ENCODE data around the gene EDIL3.
"Not testable (repeated sequence)": the region's sequence is repeated elsewhere in the genome, so short reads cannot be mapped to it uniquely, and the experiment has no call there.

Gene EDIL3

GRCh38 chr5:84299959-84300358 is 84.7 kb downstream of the EDIL3 start:
- no peaks in the 10 kb centered on the region for H3K27me3 Mint-ChIP-seq
- peaks cover 3% of the 10 kb centered on the region for H3K9me3 Mint-ChIP-seq
- no peaks in the 10 kb centered on the region for H3K4me1 Mint-ChIP-seq

DNA sequence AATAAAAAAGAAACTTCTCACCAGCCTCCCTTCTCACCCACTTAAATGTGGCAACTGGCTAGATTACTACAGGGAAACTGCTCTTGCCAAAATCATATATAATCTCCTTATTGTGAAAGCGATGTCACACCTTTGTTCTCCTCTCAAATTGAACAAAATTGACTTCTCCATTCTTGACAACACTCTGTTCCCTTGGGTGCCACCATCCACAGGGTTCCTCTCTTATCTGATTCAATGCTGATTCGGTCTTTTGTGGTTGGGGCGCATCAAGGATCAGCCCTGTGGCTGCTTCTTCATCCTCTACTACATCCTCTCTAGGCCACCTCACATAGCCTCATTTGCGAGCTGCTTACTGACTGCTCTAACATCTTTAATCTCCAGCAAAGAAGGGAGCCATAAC is 86.1 kb downstream of the EDIL3 start:
- no peaks in the 10 kb centered on the region for H3K27me3 Mint-ChIP-seq

More at GRCh38 chr5:84299959-84300358, 84.7 kb downstream of the EDIL3 start:
- DNase-seq (no peak), ATAC-seq (no peak)
- Mint-ChIP-seq H3K27ac (no peak overlapping the region), H3K4me3 (no peak overlapping the region), H3K36me3 (ENCODE audit: low read depth) (no peaks in the 10 kb centered on the region)

DNA sequence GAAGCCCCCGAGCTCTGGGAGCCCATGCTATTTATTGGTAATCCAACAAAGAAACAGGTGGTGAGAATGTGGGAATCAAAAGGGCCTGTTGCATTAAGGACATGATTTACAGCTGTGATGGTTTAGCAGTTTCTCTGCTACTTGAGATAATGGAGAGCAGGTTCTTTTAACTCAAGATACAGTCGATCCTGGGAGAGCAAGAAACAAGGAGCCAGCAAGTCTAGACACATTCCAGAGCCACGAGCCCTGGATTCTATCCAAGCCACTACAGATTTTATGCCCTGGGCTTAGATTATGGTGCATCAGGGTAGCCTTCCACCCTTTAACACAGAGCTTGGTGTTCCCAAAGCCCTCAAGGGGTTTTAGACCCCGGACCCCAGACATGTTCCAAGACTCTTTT is 87.0 kb downstream of the EDIL3 start:
- not testable (repeated sequence) for H3K4me1 Mint-ChIP-seq; H3K27me3 Mint-ChIP-seq; ATAC-seq; DNase-seq; H3K4me3 Mint-ChIP-seq; H3K27ac Mint-ChIP-seq; H3K36me3 Mint-ChIP-seq (ENCODE audit: low read depth); H3K9me3 Mint-ChIP-seq

More for the DNA sequence above, 86.1 kb downstream of the EDIL3 start:
- ATAC-seq (no peak), DNase-seq (no peak)
- no peaks in the 10 kb centered on the region for H3K36me3 Mint-ChIP-seq (ENCODE audit: low read depth)
- peaks cover 3% of the 10 kb centered on the region for H3K9me3 Mint-ChIP-seq
- H3K4me1 Mint-ChIP-seq, result no peaks in the 10 kb centered on the region
- no peak overlapping the region for H3K27ac Mint-ChIP-seq
- no peak overlapping the region for H3K4me3 Mint-ChIP-seq

DNA sequence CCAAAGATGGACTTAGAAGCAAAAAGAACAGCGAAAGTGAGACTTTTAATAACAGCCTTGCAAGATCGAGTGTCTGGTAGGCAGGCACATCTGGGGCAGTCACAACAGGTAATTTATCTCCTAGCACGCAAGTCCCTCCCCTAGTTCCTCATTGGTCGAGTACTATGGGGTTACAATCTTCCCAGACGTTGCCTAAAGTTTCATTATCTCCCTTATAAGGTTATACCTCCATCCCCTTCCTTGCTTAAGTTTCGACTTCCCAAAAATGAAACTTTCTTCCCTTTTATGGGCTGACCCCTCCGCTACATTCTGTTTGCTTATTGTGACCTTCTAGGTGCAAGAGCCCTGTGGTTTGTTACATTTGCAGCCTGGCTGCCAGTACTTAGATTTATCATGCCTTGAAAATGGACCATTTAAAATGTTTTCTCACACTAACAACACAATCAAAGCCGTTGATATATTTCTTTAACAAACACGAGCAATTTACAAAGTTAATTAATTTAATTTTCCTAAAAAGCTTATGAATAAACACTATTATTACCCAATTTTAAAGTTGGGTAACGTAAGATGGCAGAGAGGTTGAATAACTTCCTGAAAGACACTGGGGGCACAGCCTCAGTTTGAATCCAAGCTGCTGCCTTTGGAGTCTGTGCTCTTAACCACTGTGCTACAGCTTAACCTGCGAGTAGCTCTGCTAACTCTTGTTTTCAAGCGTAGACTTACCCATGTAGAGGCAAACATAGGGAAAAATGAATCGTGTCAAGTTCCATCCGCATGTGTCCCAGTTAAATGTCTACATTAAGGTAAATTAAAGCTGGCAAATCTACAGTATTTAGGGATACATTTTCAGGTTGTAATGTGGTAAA is 91.7 kb downstream of the EDIL3 start:
- peaks cover 3% of the 10 kb centered on the region for H3K9me3 Mint-ChIP-seq
- ATAC-seq (no peak), DNase-seq (no peak)
- no peaks in the 10 kb centered on the region for H3K27me3 Mint-ChIP-seq
- H3K4me1 Mint-ChIP-seq, result peaks cover 1% of the 10 kb centered on the region
- no peaks in the 10 kb centered on the region for H3K36me3 Mint-ChIP-seq (ENCODE audit: low read depth)
- H3K4me3 Mint-ChIP-seq, result no peak overlapping the region
- no peak overlapping the region for H3K27ac Mint-ChIP-seq

DNA sequence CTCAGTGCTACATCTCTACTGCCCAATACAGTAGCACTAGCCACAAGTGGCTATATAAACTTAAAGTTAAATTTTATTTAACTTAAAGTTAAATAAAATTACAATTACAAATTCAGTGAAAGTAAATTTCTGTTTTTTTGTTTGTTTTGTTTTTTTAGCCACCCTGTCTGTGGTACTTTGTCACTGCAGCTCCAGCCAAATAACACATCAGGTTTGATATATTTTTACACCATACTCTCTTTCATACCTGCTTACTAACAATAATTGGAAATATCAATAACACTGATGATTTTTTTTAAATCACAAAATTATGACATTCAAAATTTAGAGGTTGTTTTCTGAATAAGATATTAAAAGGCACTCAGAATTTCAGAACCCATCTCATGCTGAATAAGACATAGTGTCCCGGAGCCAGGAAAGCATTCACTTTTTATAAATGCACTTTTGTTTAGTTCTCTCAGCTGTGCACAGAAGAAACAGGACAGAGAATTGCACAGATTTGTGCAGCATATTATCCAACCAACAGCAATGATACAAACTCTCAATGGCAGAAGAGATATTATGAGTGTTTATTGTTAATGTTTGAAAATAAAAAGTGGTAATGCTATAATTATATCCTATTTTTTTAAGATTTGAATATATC is 92.6 kb downstream of the EDIL3 start:
- Mint-ChIP-seq H3K27ac (no peak overlapping the region), H3K4me1 (peaks cover 5% of the 10 kb centered on the region), H3K27me3 (no peaks in the 10 kb centered on the region), H3K4me3 (no peak overlapping the region), H3K36me3 (ENCODE audit: low read depth) (no peaks in the 10 kb centered on the region), H3K9me3 (no peaks in the 10 kb centered on the region)
- DNase-seq, result no peak
- no peak for ATAC-seq

DNA sequence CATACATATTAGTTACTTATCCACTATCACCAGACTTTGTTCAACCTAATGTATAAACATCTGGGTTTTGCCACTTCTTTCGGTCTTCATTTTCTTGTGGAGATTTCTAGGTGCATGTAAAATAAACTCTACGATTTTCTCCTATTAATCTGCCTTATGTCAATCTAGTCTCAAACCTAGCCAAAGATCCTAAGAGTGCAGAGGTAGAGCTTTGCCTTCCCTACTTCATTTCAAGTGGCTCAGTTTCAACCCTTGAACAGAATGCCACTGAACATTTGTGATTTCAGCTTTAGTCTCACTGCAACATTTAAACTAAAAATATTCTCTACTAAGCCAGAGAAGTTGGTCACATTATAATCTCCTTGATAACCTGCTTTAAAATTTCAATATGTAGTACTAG is 94.0 kb downstream of the EDIL3 start:
- Mint-ChIP-seq H3K4me3 (no peak overlapping the region), H3K4me1 (peaks cover 5% of the 10 kb centered on the region), H3K9me3 (no peaks in the 10 kb centered on the region), H3K27me3 (no peaks in the 10 kb centered on the region), H3K36me3 (ENCODE audit: low read depth) (no peaks in the 10 kb centered on the region), H3K27ac (no peak overlapping the region)
- ATAC-seq (no peak), DNase-seq (no peak)

GRCh38 chr5:84290161-84290560 is 94.5 kb downstream of the EDIL3 start:
- Mint-ChIP-seq H3K4me3 (no peak overlapping the region), H3K27me3 (no peaks in the 10 kb centered on the region), H3K9me3 (no peaks in the 10 kb centered on the region), H3K27ac (no peak overlapping the region), H3K4me1 (peaks cover 5% of the 10 kb centered on the region), H3K36me3 (ENCODE audit: low read depth) (no peaks in the 10 kb centered on the region)
- ATAC-seq, result no peak
- no peak for DNase-seq

GRCh38 chr5:84287951-84288350 is 96.7 kb downstream of the EDIL3 start:
- H3K4me3 Mint-ChIP-seq, result no peak overlapping the region
- H3K4me1 Mint-ChIP-seq, result peaks cover 5% of the 10 kb centered on the region
- ATAC-seq, result peak; percentile 24
- H3K36me3 Mint-ChIP-seq (ENCODE audit: low read depth), result no peaks in the 10 kb centered on the region
- H3K27me3 Mint-ChIP-seq, result no peaks in the 10 kb centered on the region
- H3K27ac Mint-ChIP-seq, result no peak overlapping the region
- H3K9me3 Mint-ChIP-seq, result no peaks in the 10 kb centered on the region
- no peak for DNase-seq

DNA sequence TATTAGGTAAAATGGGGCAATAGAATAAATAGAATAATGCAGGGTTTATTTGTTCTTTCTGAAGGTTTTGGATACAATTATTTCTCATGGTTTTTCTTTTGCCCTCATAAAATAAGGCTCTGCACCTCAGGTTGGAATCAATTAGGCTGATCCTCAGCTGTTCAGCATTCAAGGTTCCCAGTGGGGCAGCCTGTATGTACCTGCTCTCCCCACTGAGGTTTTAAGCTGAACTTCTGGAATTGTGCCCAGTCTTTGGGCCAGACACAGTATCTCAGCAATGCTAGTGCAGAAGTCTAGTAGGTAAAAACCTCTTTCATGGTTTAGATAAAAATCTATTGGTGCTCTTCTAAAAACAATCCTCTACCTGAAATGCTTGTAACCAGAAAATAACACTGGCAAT is 98.0 kb downstream of the EDIL3 start:
- no peak overlapping the region for H3K4me3 Mint-ChIP-seq
- no peak overlapping the region for H3K27ac Mint-ChIP-seq
- peaks cover 5% of the 10 kb centered on the region for H3K4me1 Mint-ChIP-seq
- H3K9me3 Mint-ChIP-seq, result no peaks in the 10 kb centered on the region
- H3K36me3 Mint-ChIP-seq (ENCODE audit: low read depth), result no peaks in the 10 kb centered on the region
- DNase-seq (no peak), ATAC-seq (no peak)
- no peaks in the 10 kb centered on the region for H3K27me3 Mint-ChIP-seq

DNA sequence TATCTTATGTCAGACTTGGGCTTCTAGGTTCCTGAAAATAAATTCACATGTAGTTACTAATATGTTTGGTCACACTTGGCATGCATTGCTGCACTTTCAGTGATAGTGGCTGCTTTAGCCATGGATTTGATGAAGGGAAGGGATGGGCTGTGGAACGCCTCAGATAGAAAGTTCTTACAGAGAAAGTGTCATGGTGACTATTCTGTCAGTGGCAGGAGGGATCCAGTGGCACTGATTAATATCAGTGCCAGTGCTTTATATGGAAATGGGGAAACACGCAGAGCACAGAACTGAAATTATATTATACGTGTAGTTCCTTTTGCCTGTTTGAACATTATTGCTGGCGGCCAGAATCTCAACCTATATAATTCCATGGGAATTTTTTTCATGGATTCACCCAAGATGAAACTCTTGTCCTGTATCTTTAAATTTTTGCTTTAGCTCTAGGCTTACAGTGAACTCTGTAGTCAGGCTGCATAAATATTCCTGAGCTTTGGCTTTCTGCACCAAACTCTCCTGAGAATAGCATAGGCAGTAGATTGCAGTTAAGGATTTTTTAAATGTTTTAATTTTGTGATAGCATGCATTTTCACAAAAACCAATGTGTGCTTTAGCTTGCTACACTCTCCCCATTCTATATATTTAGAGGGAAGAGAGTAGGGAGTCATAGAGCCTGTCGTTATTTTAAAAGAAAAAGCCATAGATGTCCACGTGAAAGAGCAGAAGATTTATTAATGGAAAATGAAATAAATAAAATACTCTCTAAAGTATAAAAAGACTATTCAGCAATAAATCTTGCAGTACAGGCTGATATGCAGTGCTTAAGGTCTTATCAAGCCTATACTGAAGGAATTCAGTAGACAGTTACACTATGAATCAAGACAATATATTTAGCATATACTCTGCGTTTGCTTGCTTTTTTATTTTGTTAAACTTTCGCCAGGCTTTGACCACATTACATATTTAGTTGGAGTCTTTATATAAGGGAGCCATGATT is 98.7 kb downstream of the EDIL3 start:
- DNase-seq (no peak), ATAC-seq (no peak)
- no peak overlapping the region for H3K4me3 Mint-ChIP-seq
- H3K4me1 Mint-ChIP-seq, result peaks cover 5% of the 10 kb centered on the region
- H3K9me3 Mint-ChIP-seq, result no peaks in the 10 kb centered on the region
- no peaks in the 10 kb centered on the region for H3K27me3 Mint-ChIP-seq
- no peaks in the 10 kb centered on the region for H3K36me3 Mint-ChIP-seq (ENCODE audit: low read depth)
- H3K27ac Mint-ChIP-seq, result no peak overlapping the region

- H3K9me3 Mint-ChIP-seq, result no peaks in the 10 kb centered on the region
- no peaks in the 10 kb centered on the region for H3K36me3 Mint-ChIP-seq (ENCODE audit: low read depth)
- no peak overlapping the region for H3K27ac Mint-ChIP-seq
- H3K4me1 Mint-ChIP-seq, result no peaks in the 10 kb centered on the region
- no peak for DNase-seq
- no peak for ATAC-seq
- H3K27me3 Mint-ChIP-seq, result no peaks in the 10 kb centered on the region
- no peak overlapping the region for H3K4me3 Mint-ChIP-seq
Measured at GRCh38 chr5:84281383-84281782, 103.3 kb downstream of the EDIL3 start.

- Mint-ChIP-seq H3K36me3 (ENCODE audit: low read depth) (no peaks in the 10 kb centered on the region), H3K27me3 (no peaks in the 10 kb centered on the region), H3K4me1 (no peaks in the 10 kb centered on the region), H3K4me3 (no peak overlapping the region), H3K9me3 (no peaks in the 10 kb centered on the region), H3K27ac (no peak overlapping the region)
- no peak for ATAC-seq
- no peak for DNase-seq
Measured at GRCh38 chr5:84279234-84279633, 105.4 kb downstream of the EDIL3 start.

- Mint-ChIP-seq H3K27ac (no peak overlapping the region), H3K9me3 (no peaks in the 10 kb centered on the region), H3K4me3 (no peak overlapping the region), H3K27me3 (no peaks in the 10 kb centered on the region), H3K36me3 (ENCODE audit: low read depth) (no peaks in the 10 kb centered on the region), H3K4me1 (no peaks in the 10 kb centered on the region)
- DNase-seq (no peak), ATAC-seq (no peak)
Measured at GRCh38 chr5:84275609-84276008, 109.1 kb downstream of the EDIL3 start.

DNA sequence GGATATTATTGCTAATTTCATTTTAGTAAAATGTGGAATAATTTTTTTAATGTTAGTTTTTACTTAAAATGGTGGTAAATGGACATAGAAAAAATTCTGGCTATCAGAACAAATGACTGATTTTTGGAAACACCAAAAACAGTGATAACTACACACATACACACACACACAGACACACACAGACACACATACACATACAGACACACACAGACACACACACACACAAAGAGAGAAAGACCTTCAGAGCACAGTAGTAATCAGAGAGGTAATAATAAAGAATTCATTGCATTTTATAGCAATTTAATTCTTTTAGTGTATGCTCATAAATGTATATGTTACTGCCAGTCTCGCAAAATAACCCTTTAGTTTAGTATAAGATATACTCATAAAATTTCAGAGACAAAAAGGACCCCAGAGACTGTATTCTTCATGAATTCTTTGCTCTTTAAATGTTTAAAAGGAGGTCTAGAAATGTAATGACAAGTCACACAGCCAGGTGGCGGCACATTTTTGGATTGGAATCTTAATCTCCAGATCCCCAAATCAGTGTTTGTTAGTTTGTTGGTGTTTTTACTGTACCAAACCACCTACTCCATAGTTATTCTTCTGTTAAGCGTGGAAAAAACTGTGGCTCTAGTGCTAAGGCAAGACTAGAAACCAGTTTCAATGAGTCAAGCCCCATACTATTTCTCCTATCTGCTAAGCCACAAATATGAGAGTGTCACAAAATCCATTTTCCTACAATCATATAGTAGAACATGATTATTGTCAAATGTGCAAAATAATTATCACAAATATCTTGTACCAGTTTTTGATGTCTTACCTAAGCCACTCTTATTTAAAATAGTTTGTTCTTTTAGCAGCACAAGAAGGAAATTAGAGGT is 109.9 kb downstream of the EDIL3 start:
- H3K4me3 Mint-ChIP-seq, result no peak overlapping the region
- no peaks in the 10 kb centered on the region for H3K27me3 Mint-ChIP-seq
- H3K4me1 Mint-ChIP-seq, result no peaks in the 10 kb centered on the region
- ATAC-seq (no peak), DNase-seq (peak; percentile 3)
- no peak overlapping the region for H3K27ac Mint-ChIP-seq
- no peaks in the 10 kb centered on the region for H3K9me3 Mint-ChIP-seq
- H3K36me3 Mint-ChIP-seq (ENCODE audit: low read depth), result no peaks in the 10 kb centered on the region

Data from activated naive CD8-positive, alpha-beta T cell treated with anti-CD3 and anti-CD28 coated beads, Interleukin-2, amount 50 U/mL, for 24 hours (primary cell).